AML-193 (cell line): ENCODE data around the gene TLCD3B.
A peak's percentile ranks its signal among the peaks of the same experiment; 100 is the strongest.
"Not testable (repeated sequence)": the region's sequence is repeated elsewhere in the genome, so short reads cannot be mapped to it uniquely, and the experiment has no call there.

Source experiments
- DNase-seq, 2 experiments: peaks; one replicate each; lab custom pipeline; 2025; lab: John Stamatoyannopoulos, UW

The TLCD3B gene

DNA sequence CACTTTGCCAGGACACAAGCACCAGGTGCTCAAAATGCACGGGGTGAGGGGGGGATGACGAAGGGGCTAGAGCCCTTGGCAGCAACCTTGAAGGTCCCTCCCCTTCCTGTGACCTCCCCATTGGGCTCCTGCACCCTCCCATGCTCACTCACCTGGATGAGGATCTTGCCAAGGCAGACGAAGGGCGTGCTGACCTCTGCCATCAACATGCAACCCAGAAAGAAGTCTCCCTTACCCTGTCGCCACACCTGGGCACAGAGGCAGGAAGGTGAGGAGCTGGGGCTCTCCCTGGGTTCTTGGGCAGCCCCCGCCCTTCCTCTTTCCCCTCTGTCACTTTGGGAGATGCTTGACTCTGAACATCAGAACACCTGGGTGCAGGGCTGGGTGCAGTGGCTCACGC lies 5.5 kb downstream of the TLCD3B start:
- DNase-seq = no peak

DNA sequence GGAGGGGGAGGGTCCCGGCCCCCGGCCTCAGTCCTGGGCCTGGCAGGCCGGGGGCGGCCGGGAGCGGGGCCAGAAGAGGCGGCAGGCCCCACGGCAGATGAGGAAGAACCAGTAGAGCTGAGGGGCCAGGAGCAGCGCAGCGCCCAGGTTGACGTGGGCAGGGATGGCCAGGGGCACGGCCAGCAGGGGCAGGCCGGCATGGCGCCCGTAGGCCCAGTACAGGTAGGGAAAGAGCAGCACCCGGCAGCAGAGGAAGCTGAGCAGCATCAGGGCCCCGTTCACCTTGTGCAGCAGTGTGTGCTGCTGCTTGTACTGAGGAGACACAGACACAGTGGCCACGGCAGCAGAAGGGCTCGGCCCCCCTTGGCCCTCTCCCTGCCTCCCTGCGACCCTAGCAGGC lies 5.9 kb downstream of the TLCD3B start:
- DNase-seq = no peak

DNA sequence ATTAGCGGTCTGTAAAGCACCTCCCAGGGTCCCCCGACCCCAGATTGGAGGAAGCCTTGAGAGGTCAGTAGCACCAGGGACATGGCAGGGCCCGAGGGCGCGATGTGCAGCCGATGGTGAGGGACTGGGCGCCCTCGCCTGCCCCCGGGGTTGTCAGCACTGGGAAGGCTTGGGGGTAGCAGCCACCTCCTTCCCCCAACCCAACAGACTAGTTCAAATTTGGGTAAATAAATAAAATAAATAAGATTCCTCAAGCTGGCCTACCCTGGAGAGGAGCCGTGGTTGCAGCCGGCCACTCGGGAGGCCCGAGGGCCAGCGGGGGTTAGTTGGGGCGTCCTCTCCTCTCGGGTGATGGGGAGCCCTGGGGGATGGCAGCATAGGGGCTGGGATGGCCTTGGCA lies 6.6 kb downstream of the TLCD3B start:
- DNase-seq = no peak

DNA sequence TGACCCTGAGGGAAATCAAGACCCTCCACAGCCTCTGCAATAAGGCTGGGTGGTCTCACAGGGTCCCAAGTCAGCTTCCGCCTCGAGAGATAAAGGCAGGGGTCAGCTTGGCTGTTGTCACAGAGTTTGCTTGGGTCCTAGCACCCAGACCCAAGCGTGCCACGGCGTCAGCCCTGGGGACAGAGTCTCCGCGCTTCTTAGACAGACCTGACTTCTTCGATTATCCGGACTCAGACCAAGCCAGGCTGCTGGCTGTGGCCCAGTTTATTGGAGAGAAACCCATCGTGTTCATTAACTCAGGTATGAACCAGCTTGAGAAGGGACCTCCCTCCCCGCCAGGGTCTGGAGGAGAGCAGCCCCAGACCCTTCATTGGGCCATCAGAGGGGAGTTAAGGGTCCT lies 7.5 kb downstream of the TLCD3B start:
- no peak for DNase-seq

DNA sequence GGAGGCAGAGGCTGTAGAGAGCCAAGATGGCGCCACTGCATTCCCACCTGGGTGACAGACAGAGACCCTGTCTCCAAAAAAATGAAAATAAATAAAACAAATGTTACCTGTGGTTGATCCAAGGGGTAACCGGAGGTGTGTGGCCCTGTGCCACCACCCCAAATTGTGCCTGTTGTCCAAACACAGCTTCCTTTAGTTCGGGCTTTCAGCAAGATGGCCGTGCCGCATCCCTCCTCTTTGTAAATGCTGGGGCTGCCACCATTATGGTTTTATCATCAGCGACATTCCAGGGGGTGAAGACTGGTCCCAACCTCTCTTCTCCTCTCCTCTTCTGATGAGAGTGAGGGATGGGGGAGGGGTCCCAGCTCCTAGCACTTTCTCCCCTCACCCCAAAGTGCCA lies 8.2 kb downstream of the TLCD3B start, which contains the start of gene C16orf92:
Gene C16orf92 (plus strand): TSS at position 312 of the 400 bp plus-strand sequence. CDS start 143 bp downstream, outside the sequence.
- no peak for DNase-seq

DNA sequence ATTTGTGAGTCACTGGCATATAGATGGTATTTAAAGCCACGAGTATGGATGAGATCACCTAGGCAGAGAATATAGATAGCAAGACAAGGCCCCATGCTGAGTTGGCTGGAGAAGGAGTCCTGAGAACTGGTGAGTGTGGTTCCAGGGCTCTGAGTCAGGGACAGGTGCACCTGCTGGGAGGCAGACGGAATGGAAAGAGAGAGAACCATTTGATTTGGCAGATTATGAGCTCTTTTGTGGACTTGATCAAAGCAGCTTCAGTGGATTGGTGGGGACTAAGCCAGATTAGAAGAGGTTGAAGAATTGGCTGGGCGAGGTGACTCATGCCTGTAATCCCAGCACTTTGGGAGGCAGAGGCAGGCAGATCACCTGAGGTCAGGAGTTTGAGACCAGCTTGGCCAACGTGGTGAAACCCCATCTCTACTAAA lies 12.3 kb downstream of the TLCD3B start:
- DNase-seq = no peak

DNA sequence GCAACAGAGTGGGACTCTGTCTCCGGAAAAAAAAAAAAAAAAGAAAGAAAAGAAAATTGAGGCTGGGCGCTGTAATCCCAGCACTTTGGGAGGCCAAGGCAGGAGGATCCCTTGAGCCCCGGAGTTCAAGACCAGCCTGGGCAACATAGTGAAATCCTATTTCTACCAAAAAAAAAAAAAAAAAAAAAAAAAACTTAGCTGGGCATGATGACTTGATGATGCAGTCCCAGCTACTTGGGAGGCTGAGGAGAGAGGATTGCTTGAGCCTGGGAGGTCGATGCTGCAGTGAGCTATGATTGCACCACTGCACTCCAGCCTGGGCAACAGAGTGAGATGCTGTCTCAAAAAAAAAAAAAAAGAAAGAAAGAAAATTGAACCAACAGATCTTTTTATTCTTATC lies 13.1 kb downstream of the TLCD3B start:
- DNase-seq = not testable (repeated sequence)

DNA sequence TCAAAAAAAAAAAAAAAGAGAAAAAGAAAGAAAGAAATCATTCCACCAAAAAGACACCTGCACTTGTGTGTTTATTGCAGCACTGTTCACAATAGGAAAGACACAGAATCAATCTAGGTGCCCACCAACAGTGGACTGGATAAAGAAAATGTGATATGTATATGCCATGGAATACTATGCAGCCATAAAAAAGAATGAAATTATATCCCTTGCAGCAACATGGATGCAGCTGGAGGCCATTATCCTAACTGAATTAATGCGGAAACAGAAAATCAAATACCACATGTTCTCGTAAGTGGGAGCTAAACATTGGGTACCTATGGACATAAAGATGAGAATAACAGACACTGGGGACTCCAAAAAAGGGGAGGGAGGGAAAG lies 13.8 kb downstream of the TLCD3B start:
- DNase-seq = no peak

DNA sequence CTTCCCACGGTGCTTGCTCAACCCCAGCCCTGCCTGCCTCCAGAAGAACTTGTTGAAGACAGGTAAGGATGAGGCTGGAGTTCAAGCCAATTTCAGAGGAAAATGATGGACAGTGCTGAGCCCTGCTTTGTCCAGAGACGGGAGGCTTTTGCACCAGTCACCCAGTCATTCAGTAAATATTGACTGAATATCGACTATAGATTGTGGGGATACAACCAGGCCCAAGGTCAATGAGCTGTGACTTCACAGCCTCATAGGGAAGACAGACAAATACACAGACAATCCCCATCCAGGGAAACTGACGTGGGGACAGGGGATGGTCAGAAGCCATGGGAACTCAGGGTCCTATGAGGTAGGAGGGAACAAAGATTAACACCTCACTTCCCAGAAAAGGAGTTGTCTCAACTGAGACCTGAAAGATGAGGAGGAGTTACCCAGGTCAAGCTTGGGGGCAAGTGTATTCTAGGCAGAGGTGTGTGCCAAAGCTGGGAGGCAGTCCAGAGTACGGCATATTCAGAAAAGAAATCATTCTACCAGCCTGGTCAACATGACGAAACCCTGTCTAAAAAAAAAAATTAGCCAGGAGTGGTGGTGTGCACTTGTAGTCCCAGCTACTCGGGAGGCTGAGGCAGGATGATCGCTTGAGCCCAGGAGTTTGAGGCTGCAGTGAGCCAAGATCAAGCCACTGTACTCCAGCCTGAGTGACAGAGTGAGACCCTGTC lies 14.4 kb downstream of the TLCD3B start:
- no peak for DNase-seq

DNA sequence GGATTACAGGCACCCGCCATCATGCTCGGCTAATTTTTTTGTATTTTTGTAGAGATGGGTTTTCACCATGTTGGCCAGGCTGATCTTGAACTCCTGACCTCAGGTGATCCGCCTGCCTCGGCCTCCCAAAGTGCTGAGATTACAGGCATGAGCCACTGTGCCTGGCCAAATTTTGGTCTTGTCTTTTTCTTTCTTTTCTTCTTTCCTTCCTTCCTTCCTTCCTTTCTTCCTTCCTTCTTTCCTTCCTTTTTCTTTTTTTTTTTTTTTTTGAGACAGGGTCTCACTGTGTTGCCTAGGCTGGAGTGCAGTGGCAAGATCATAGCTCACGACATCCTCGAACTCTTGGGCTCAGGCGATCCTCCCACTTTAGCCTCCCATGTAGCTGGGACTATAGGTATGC lies 15.6 kb downstream of the TLCD3B start:
- DNase-seq = not testable (repeated sequence)

DNA sequence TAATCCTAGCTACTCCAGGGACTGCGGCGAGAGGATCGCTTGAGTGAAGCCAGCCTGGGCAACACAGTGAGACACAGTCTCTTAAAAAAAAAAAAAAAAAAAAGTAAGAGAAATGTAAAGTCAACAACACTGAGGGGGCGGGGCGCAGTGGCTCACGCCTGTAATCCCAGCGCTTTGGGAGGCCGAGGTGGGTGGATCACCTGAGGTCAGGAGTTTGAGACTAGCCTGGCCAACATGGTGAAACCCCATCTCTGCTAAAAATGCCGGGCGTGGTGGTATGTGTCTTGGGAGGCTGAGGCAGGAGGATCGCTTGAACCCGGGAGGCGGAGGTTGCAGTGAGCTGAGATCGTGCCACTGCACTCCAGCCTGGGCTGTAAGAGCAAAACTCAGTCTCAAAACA lies 18.5 kb downstream of the TLCD3B start:
- not testable (repeated sequence) for DNase-seq

DNA sequence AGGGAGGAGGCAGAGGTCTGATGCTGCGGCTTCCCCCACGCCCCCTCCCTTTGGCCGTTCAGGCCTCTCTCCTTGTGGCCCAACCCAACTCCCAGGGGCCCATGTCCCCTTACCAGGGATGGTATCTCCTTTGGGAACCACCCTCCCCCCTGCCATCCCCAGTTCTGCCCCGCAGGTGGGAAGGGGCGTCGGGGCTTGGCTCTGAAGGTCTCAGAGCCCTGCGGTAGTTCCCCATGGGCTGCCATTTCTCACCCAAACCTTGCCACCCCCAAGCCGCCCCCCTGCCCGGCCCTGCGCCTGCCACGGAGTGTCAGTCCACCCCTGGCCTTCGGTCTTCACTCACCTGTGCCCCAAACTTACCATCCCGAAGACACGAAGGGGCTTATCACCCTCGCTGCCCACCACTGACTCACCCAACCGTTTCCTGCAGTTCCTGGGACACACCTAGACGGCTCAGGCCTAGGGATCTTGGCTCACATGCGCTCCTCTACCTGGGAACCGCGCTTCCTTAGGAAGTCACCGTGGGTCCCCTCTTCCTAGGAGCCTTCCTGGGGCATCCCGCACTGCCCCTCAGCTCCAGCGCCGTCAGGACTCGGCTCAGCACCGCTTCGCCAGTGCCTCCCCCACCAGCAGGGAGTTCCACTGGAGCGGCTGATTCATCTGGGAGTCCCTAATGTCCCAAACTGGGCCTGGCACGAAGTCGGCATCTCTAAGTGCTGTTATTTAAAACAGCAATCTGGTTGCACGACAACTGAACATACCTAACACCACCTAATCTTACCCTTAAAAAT lies 19.2 kb downstream of the TLCD3B start:
- DNase-seq = no peak

DNA sequence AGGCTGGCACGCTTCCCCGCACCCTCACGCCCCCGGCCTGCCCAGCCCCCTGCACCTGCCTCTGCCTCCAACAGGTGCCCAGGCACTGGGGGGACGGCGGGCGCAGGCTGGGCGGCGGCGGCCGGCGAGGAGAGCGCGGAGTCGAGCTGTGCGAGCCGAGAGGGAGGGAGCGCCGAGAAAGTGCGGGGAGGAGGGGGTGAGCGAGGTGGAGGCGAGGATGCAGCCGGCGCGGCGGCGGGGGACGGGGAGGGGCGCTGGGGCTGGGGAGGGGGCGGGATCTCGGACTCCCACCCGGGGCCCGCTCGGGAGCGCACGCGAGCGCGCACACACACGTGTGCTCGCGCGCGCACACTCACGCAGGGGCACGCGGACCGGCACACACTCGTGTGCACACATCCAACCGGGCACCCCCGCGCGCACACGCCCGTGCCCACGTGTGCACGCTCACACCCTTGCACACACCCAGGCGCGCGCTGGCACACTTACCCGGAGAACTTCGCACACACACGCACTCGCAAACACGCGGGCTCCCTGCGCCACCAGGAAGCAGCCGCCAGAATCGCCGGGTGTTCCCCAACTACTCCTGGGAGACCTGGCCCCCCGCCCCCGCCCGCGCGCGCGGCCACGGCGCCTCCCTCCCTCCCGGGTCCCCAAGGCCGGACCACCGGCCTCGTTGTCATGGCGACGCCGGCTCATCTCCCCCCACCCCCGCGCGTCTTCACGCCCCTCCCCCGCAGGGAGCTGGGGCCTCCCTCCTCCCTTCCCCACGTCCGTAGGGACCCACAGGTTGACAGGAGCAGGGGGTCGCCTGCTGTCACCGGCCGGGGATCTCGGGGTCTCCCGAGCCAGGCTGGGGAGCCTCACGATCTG lies 20.0 kb downstream of the TLCD3B start, which contains the start of gene DOC2A:
Gene DOC2A (minus strand): TSS at position 184 of the 870 bp plus-strand sequence. CDS start 805 bp downstream, outside the sequence.
- DNase-seq = peak in 1 of 2 experiments; percentile 21

DNA sequence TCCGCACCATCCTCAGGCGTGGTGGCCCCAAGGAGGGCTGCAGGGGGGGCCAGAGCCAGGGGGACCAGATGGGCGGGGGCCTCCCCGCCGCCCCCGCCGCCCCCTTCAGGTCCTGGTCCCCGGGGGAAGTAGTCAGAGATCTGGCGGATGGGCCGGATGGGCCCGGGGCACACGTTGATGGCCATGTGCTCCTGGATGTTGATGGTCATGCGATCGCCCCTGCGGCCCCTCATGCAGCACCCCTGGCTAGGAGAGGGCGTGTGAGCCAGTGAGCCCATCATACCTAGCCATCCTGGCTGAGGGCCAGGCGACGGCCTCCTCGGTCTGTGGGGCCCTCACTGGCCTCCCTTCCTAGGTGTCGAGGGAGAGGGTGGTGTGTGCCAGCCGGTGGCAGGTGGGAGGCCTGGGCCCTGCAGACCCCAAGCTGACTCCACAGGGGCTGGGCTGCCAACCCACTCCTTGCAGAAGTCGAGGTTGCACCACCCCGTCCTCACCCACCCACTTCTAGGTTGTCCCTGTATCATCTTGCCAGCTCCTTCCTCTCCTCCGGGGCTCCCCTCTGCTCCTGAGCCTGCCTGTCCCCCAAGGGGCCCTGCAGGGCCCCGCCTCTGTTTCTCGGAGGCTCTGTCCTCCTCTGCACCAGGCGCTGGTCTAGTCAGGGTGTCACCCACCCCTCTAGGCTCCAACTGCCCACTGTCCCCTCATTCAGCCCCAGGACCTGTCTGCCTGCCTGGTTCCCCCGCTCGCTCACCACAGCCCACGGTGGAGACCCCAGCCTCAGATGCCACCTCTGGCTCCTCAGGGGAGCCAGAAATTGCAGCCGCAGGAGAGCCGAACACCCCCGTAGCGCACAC lies 20.9 kb downstream of the TLCD3B start:
- DNase-seq = no peak

DNA sequence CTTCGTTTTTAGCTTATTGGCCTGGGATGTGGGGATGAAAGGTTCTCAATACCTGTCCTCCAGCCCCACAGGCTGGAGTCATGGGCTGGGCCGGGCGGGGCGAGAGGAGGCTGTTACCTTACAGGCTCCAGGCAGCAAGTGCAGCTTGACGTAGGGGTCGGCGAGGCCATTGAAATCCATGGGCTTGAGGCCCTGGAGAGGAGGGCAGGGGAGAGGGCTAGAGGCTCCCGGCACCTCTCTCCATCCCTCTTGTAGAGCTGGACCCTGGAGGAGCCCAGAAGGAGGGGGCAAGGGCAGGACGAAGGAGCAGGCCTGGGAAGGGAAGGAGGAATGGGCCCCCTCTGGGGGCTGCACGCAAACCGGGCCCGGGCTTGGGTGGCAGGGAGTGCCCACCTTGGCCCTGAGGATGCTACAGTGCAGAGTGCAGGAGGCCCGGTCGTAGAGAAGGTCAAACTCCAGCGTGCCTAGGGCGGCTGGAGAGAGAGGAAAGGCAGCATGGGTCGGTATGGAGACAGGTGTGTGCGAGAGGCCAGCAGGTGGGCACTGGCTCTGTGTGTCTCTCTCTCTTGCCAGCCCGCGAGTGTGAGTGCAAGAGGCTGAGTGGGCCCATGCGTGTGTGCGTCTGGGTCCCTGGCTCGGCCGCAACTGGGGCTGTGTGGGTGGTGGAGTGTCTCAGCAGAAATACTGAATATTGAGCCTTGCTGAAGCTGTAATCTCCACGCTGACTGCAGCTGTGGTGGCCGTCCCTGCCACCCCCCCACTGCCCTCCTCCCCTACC lies 21.8 kb downstream of the TLCD3B start:
- no peak for DNase-seq

DNA sequence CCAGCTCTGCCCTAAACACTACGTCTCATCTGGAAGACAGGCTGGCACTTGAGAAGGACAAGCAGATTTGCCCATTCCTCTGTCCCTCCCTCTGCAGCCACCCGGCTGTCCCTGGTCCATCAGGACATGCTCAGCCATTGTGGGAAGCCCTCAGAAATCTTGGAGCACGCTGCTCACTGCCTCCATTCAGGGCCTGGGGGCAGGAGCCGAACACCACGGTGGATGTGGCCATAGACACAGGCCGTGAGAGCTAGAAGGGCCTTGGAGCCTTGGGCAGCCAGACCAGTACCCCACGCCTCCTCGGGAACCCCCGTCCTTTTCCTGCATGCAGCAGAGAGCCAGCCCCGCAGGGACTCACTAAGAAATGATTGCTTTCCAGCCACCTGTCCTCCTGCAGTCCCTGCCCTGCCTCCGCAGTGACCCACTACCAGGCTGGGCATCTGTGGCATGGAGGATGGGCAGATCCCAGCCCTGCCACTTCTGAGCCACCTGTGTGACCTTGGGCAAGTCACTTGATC lies 23.6 kb downstream of the TLCD3B start:
- no peak for DNase-seq

DNA sequence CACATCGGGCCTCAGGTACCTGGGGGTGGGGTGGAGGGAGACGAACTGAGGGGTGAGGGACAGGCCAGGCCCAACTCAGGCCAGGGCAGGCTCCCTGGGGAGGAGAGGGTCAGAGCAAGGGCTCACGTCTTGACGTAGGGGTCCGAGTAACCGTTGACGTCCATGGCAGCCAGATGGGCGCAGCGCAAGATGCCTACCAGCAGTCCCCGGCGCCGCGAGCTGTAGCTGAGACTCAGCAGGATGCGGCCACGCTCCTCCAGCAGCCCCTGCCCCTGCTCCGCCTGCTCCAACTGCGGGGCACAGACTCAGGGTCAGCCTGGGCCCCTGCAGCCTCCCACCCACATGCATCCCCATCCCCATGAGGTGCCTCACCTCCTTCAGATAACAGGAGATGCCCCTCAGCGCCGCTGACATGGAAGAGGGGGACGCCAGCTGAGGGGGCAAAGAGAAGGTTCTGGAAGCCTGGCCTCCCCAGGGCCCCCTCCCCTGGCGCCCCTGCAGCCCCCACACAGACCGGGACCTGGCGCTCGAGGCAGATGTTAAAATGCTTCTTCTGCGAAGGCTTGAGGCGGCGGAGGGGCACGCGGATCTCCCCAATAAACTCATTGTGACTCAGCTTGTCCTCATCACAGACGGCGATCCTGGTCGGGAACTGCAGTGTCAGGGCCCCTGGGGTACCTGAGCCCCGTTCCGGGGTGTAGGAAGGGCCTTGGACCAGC lies 24.3 kb downstream of the TLCD3B start:
- DNase-seq = no peak

DNA sequence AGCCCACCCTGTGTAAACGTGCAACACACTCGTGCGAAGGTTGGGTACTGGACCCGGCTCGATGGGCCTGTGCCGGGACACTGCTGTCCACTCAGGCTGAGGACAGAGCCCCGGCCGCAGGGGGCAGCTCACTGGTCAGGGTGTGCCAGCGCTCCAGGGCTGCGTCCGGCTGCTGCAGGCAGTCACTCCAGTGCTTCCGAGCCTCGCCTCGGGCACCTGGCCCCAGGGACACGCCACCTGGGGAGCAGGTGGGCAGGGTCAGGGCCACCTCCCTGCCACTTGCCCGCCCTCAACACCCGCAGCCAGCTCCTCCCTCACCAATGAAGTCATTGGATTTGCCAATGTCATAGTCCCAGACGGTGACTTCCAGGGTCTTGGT lies 25.0 kb downstream of the TLCD3B start:
- DNase-seq = no peak

DNA sequence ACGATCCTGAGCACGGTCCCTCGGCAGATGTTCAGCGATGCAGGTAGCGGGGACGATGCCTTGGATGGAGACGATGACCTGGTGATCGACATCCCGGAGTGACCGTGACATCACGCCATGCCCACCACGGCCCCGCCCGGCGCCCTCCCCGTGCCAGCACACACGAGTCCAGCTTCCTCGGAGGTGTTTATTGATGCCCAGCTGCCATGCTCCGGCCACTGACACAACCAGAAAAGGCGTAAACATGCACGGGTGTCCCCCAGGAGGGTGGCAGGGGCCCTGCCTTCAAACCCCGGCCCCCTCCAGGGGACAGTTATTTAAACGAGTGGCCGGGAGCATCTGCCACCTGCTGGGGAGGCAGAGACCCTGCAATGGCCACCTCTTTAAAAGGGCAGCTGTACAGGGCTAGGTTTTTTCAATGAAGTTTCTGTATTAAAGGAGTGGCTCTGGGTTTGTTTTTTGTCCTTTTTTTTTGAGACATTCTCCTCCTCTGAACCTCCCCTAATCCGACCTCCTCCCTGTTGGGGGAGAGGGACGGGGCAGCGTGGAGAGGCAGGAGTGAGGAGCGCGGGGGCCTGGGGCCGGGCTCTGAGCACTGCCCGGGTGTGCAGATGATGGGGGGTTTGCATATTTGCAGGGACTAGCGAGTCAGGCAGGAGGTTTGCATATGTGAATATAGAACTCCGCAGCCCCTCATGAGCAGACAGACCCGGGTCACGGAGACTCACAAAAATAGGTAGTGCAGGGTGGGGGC lies 25.6 kb downstream of the TLCD3B start:
- DNase-seq = peak; percentile 31 to 37
